HepG2 (cell line): ENCODE data around the gene CD3G. TPM values are rescaled to one million over a fixed set of nuclear protein-coding genes. Genes with fewer than 3 reads are reported as not detected.

Experiments
- ATAC-seq: fragments of 200-7000 bp; cut with Tn5 transposase; 3 replicates; pipeline ENCODE4 v1.9.1; 2020; ENCODE audit warnings: mild to moderate bottlenecking, moderate library complexity
- BruUV-seq: library from RNA; stranded (reverse); fragments of 400-500 nt; replicated peaks from 2 replicates; lab custom pipeline; 2021; lab: Mats Ljungman, UMichigan
- CTCF ChIA-PET: fragments of 300-600 bp; formaldehyde crosslinking; extraction: SDS; loops from one replicate; lab custom pipeline; 2021; ENCODE audit warnings: low total read pairs, inconsistent platforms, low intra/inter-chr PET ratio; lab: Yijun Ruan, JAX
- POLR2A ChIA-PET: fragments of 350-600 bp; sonication (Branson Sonifier 250); formaldehyde crosslinking; loops from one replicate; lab custom pipeline; 2020; ENCODE audit warnings: antibody characterized with exemption, inconsistent platforms; lab: Yijun Ruan, JAX
- DNase-seq: peaks from one replicate; pipeline ENCODE4 v3.0.0-alpha.2; 2015; ENCODE audit warnings: low spot score
- FAIRE-seq: peaks from 3 replicates; lab custom pipeline; 2011; peaks lifted over from hg19 to GRCh38; lab: Jason Lieb, UNC
- H2AFZ ChIP-seq: one replicate; pipeline ENCODE4 v1.6.1; 2011; ENCODE audit warnings: low read length, inconsistent platforms
- H3K27ac ChIP-seq: fragments of 300-600 bp; 3 replicates; pipeline ENCODE4 v1.8.0; 2011; ENCODE audit warnings: mixed run types, mild to moderate bottlenecking, mixed read lengths, low read length, inconsistent platforms; ENCODE audit not compliant: insufficient read depth; ENCODE audit errors: extremely low read length
- H3K27me3 ChIP-seq, 2 experiments: fragments of 200-600 bp in 1 of 2; 2 replicates in 1 of 2; 3 replicates in 1 of 2; pipeline versions ENCODE4 v1.6.0 to v1.8.0; 2011; ENCODE audit warnings: low read length in 2 of 2, mild to moderate bottlenecking in 2 of 2, moderate library complexity in 2 of 2, inconsistent platforms in 1 of 2; ENCODE audit not compliant: insufficient read depth in 2 of 2, control insufficient read depth in 1 of 2
- H3K36me3 ChIP-seq, 2 experiments: fragments of 200-600 bp in 1 of 2; replicated peaks in 1 of 2; 2 replicates in 1 of 2; 3 replicates in 1 of 2; pipeline versions ENCODE4 v1.5.1 to v1.8.0; 2011; ENCODE audit warnings: low read length in 2 of 2, inconsistent platforms in 1 of 2; ENCODE audit not compliant: insufficient read depth in 2 of 2, control insufficient read depth in 1 of 2
- H3K4me1 ChIP-seq: 2 replicates; pipeline ENCODE4 v1.5.1; 2012; ENCODE audit warnings: low read length, inconsistent platforms; ENCODE audit not compliant: insufficient read depth
- H3K4me2 ChIP-seq: 2 replicates; pipeline ENCODE4 v1.6.0; 2011; ENCODE audit warnings: low read depth, low read length, inconsistent platforms
- H3K4me3 ChIP-seq, 3 experiments: fragments of 200-600 bp in 1 of 3; sonication (generic), shearing (Covaris generic) in 1 of 3; replicated peaks in 1 of 3; 2 replicates each; pipeline ENCODE4 v1.5.1; 2011 to 2016; ENCODE audit warnings: low read length in 3 of 3, inconsistent platforms in 2 of 3, low read depth in 2 of 3, mild to moderate bottlenecking in 2 of 3, control low read depth in 1 of 3, mixed read lengths in 1 of 3; ENCODE audit not compliant: insufficient read depth in 1 of 3
- H3K79me2 ChIP-seq: one replicate; pipeline ENCODE4 v1.6.1; 2011; ENCODE audit warnings: low read length, inconsistent platforms; ENCODE audit not compliant: insufficient read depth
- H3K9ac ChIP-seq: 2 replicates; pipeline ENCODE4 v1.6.0; 2011; ENCODE audit warnings: mild to moderate bottlenecking, low read depth, low read length, inconsistent platforms; ENCODE audit not compliant: insufficient read depth
- H3K9me3 ChIP-seq: 2 replicates; pipeline ENCODE4 v1.5.1; 2012; ENCODE audit warnings: mild to moderate bottlenecking, low read length
- H4K20me1 ChIP-seq: 2 replicates; pipeline ENCODE4 v1.6.0; 2011; ENCODE audit warnings: inconsistent platforms, mild to moderate bottlenecking, low read length, moderate library complexity; ENCODE audit not compliant: insufficient read depth
- ATF3 ChIP-seq: sonication (generic); formaldehyde crosslinking; IDR thresholded peaks from 2 replicates; pipeline ENCODE4 v1.4.0; 2020; ENCODE audit warnings: missing genetic modification reagents
- HNF1B ChIP-seq: sonication (generic); formaldehyde crosslinking; IDR thresholded peaks from 2 replicates; pipeline ENCODE4 v1.5.1; 2020; ENCODE audit warnings: mild to moderate bottlenecking, moderate library complexity, missing genetic modification reagents
- RARA ChIP-seq: IDR thresholded peaks from 2 replicates; pipeline ENCODE4 v1.6.1; 2016; ENCODE audit warnings: missing genetic modification reagents, missing compliant biosample characterization
- RXRB ChIP-seq: IDR thresholded peaks from 2 replicates; pipeline ENCODE4 v1.6.1; 2016; ENCODE audit warnings: borderline replicate concordance, missing genetic modification reagents, missing compliant biosample characterization
- TFDP1 ChIP-seq: IDR thresholded peaks from 2 replicates; pipeline ENCODE4 v1.6.1; 2016; ENCODE audit warnings: missing compliant biosample characterization, missing genetic modification reagents, borderline replicate concordance
- U2AF1 ChIP-seq: fragments of 200-400 bp; formaldehyde crosslinking; optimal IDR thresholded peaks from 2 replicates; pipeline ENCODE3; 2017; ENCODE audit warnings: mild to moderate bottlenecking, low read depth, low read length
- ZKSCAN8 ChIP-seq: IDR thresholded peaks from 2 replicates; pipeline ENCODE4 v1.6.1; 2016; ENCODE audit warnings: borderline replicate concordance, missing genetic modification reagents, missing compliant biosample characterization
- ZNF563 ChIP-seq: sonication (generic); formaldehyde crosslinking; IDR thresholded peaks from 2 replicates; pipeline ENCODE4 v1.8.0; 2022; ENCODE audit warnings: mild to moderate bottlenecking, moderate library complexity, missing genetic modification reagents
- ZNF644 ChIP-seq: IDR thresholded peaks from 2 replicates; pipeline ENCODE4 v1.6.1; 2016; ENCODE audit warnings: low read depth
- ZNF75D ChIP-seq: sonication (generic); formaldehyde crosslinking; IDR thresholded peaks from 2 replicates; pipeline ENCODE4 v1.8.1; 2023; ENCODE audit warnings: missing genetic modification reagents, mild to moderate bottlenecking, borderline replicate concordance
- ZSCAN21 ChIP-seq: sonication (generic); formaldehyde crosslinking; IDR thresholded peaks from 2 replicates; pipeline ENCODE4 v1.8.0; 2022; ENCODE audit warnings: mild to moderate bottlenecking, missing genetic modification reagents, moderate library complexity, borderline replicate concordance
- WGBS: methylation state at CpG from one replicate; pipeline ENCODE4 v1.1.6; 2017; ENCODE audit warnings: low lambda C conversion rate; 5-methylcytosine and 5-hydroxymethylcytosine counted together
- in situ Hi-C: cut with HindIII; loops from 2 replicates; pipeline ENCODE4 v1.10.0; 2017; ENCODE audit warnings: low pct_unique_long_range_greater_than_20kb; ENCODE audit not compliant: extremely low pct_ligation_motif_present
- intact Hi-C: fragments of 100-400 bp; cut with micrococcal nuclease; formaldehyde crosslinking; loops from one replicate; pipeline ENCODE4 v1.10.0; 2022; ENCODE audit not compliant: unreplicated experiment
- polyA plus RNA-seq, 8 experiments: library from polyadenylated mRNA; depleted of rRNA in 3 of 8; stranded (reverse) in 7 of 8; unstranded in 1 of 8; fragments of >200 nt; fragmentation: Illumina TruSeq in 4 of 8; extraction: Trizol in 4 of 8; gene quantifications; 2 replicates each; pipeline versions ENCODE4 v1.2.1 to v1.2.3, GENCODE V29; 2011 to 2016; ENCODE audit warnings: low read depth in 4 of 8, missing spikeins in 1 of 8, mixed read lengths in 1 of 8; ENCODE audit not compliant: insufficient read depth in 1 of 8
- total RNA-seq, 5 experiments: library from RNA; depleted of rRNA; stranded (reverse); fragments of >200 nt; fragmentation: Illumina TruSeq; extraction: Trizol; gene quantifications; 2 replicates each; pipeline ENCODE4 v1.2.3, GENCODE V29; 2016; ENCODE audit warnings: low read depth in 1 of 5
- TF ChIP-seq, protein P1 (sequence below), 2 experiments: sonication (generic) in 1 of 2; formaldehyde crosslinking in 1 of 2; IDR thresholded peaks; 2 replicates each; pipeline versions ENCODE4 v1.5.1 to v1.6.1; 2011 to 2020; ENCODE audit warnings: borderline replicate concordance in 1 of 2, low read depth in 1 of 2, low read length in 1 of 2, mild to moderate bottlenecking in 1 of 2, missing genetic modification reagents in 1 of 2, moderate library complexity in 1 of 2
- TF ChIP-seq, protein P2 (sequence below): IDR thresholded peaks from 2 replicates; pipeline ENCODE4 v1.4.0; 2020; ENCODE audit warnings: mild to moderate bottlenecking, missing genetic modification reagents

The CD3G gene
- total and polyA plus RNA-seq, 2 of the 13 experiments (the other 11 are each of a cell fraction or from before 2014, with no cell fraction given) = not detected

GRCh38 chr11:118341815-118342489 is 2.2 kb upstream of the CD3G start:
- no peak for FAIRE-seq
- 62% methylated on average over 5 of the region's 5 CpGs for WGBS
- TF ChIP-seq U2AF1 = no peak
- TF ChIP-seq, protein P1, sequence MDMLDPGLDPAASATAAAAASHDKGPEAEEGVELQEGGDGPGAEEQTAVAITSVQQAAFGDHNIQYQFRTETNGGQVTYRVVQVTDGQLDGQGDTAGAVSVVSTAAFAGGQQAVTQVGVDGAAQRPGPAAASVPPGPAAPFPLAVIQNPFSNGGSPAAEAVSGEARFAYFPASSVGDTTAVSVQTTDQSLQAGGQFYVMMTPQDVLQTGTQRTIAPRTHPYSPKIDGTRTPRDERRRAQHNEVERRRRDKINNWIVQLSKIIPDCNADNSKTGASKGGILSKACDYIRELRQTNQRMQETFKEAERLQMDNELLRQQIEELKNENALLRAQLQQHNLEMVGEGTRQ (IDR thresholded peaks at IDR 0.05; ENCODE audit: low read depth, low read length) = no peak
- TF ChIP-seq, protein P1 (CRISPR knock-in tag; IDR thresholded peaks at IDR 0.05; ENCODE audit: borderline replicate concordance) = no peak
- 0 out of 2 replicates have a peak, but pooled peaks have one; percentile 13 for TF ChIP-seq RXRB
- no peak for TF ChIP-seq ZKSCAN8 (CRISPR knock-in tag)
- no peak for TF ChIP-seq TFDP1 (CRISPR knock-in tag)
- TF ChIP-seq, protein P2, sequence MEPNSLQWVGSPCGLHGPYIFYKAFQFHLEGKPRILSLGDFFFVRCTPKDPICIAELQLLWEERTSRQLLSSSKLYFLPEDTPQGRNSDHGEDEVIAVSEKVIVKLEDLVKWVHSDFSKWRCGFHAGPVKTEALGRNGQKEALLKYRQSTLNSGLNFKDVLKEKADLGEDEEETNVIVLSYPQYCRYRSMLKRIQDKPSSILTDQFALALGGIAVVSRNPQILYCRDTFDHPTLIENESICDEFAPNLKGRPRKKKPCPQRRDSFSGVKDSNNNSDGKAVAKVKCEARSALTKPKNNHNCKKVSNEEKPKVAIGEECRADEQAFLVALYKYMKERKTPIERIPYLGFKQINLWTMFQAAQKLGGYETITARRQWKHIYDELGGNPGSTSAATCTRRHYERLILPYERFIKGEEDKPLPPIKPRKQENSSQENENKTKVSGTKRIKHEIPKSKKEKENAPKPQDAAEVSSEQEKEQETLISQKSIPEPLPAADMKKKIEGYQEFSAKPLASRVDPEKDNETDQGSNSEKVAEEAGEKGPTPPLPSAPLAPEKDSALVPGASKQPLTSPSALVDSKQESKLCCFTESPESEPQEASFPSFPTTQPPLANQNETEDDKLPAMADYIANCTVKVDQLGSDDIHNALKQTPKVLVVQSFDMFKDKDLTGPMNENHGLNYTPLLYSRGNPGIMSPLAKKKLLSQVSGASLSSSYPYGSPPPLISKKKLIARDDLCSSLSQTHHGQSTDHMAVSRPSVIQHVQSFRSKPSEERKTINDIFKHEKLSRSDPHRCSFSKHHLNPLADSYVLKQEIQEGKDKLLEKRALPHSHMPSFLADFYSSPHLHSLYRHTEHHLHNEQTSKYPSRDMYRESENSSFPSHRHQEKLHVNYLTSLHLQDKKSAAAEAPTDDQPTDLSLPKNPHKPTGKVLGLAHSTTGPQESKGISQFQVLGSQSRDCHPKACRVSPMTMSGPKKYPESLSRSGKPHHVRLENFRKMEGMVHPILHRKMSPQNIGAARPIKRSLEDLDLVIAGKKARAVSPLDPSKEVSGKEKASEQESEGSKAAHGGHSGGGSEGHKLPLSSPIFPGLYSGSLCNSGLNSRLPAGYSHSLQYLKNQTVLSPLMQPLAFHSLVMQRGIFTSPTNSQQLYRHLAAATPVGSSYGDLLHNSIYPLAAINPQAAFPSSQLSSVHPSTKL (CRISPR knock-in tag) = 0 out of 2 replicates have a peak, but pooled peaks have one; percentile 10
- TF ChIP-seq ZNF644 (CRISPR knock-in tag) = 0 out of 2 replicates have a peak, but pooled peaks have one; percentile 32
- no peak for TF ChIP-seq ZNF75D (CRISPR knock-in tag)
- 0 out of 2 replicates have a peak, but pooled peaks have one; percentile 20 for TF ChIP-seq HNF1B (CRISPR knock-in tag)
- no peak for TF ChIP-seq ZSCAN21 (CRISPR knock-in tag)
- no peak for TF ChIP-seq ZNF563
- 0 out of 2 replicates have a peak, but pooled peaks have one; percentile 32 for TF ChIP-seq ATF3
- peak; percentile 16; the same call in 1 of the 2 replicates for TF ChIP-seq RARA (CRISPR knock-in tag)

More at GRCh38 chr11:118341815-118342489, 2.2 kb upstream of the CD3G start:
- Histone ChIP-seq H4K20me1 (no peaks in the 10 kb centered on the region), H3K4me3 (no peak overlapping the region), H3K79me2 (no peaks in the 10 kb centered on the region), H3K27ac (no peak overlapping the region), H3K4me2 (peak overlapping the region; percentile 33; the same call in 1 of the 2 replicates), H3K9me3 (no peaks in the 10 kb centered on the region), H3K9ac (no peak overlapping the region), H2AFZ (no peak overlapping the region), H3K36me3 (no peaks in the 10 kb centered on the region), H3K27me3 (peaks cover 3 to 23% of the 10 kb centered on the region in 2 experiments; a peak in 2 of 5 replicates), H3K4me1 (peaks cover 34% of the 10 kb centered on the region)
- peak; percentile 67 for ATAC-seq
- intact Hi-C loops = no loop called here
- in situ Hi-C loops = no loop called here
- BruUV-seq = no TSS peak
- ChIA-PET POLR2A (no interaction called here), CTCF (no interaction called here)
- peak; percentile 32 for DNase-seq
